Psoas muscle (tissue), 8 donors: ENCODE data around the gene SMURF2. TPM values are rescaled to one million over a fixed set of nuclear protein-coding genes. Genes with fewer than 3 reads are reported as not detected.

Source experiments
- ATAC-seq, 4 donors: fragments of 200-7000 bp; cut with Tn5 transposase; one replicate each; pipeline ENCODE4 v1.9.1; 2020; ENCODE audit warnings: moderate library complexity in 3 of 4, mild to moderate bottlenecking in 2 of 4
- DNase-seq, 2 donors: peaks; one replicate each; pipeline ENCODE4 v3.0.0-alpha.2; 2020
- H3K27ac ChIP-seq: fragments of 200-600 bp; one replicate; pipeline ENCODE4 v1.8.0; 2022
- H3K27me3 ChIP-seq, 3 donors: fragments of 200-600 bp in 1 of 3; one replicate each; pipeline versions ENCODE4 v1.6.1 to v1.8.0; 2013 to 2022; ENCODE audit warnings: low read length in 2 of 3, mild to moderate bottlenecking in 2 of 3, moderate library complexity in 1 of 3; ENCODE audit not compliant: insufficient read depth in 3 of 3
- H3K36me3 ChIP-seq, 2 donors: fragments of 200-600 bp in 1 of 2; one replicate each; pipeline versions ENCODE4 v1.6.1 to v1.8.0; 2013 to 2022; ENCODE audit warnings: low read depth in 1 of 2, mild to moderate bottlenecking in 1 of 2, moderate library complexity in 1 of 2; ENCODE audit not compliant: insufficient read depth in 1 of 2
- H3K4me1 ChIP-seq: fragments of 200-600 bp; one replicate; pipeline ENCODE4 v1.8.0; 2022
- H3K4me3 ChIP-seq: fragments of 200-600 bp; one replicate; pipeline ENCODE4 v1.8.0; 2022; ENCODE audit warnings: mild to moderate bottlenecking
- H3K9me3 ChIP-seq: fragments of 200-600 bp; one replicate; pipeline ENCODE4 v1.8.0; 2022
- CTCF ChIP-seq: fragments of 200-600 bp; IDR thresholded peaks from one replicate; pipeline ENCODE4 v1.8.0; 2022; ENCODE audit warnings: antibody characterized with exemption
- WGBS, 3 donors: extraction: QIAGEN DNeasy Blood & Tissue Kit; methylation state at CpG; one replicate each; pipeline versions ENCODE4 v1.1.6 to v1.1.7; 2013; 5-methylcytosine and 5-hydroxymethylcytosine counted together
- intact Hi-C, 2 donors: fragments of 100-400 bp; cut with DNase I; formaldehyde crosslinking; loops; one replicate each; pipeline versions ENCODE4 v1.11.0 to v1.14.2; 2022
- polyA plus RNA-seq, 3 donors: library from polyadenylated mRNA; stranded (reverse); fragments of 200-250 nt; gene quantifications; one replicate each; pipeline ENCODE4 v1.2.3, GENCODE V29; 2013
- total RNA-seq, 4 donors: library from RNA; stranded (reverse); fragmentation: NEBNext Ultra II Directional in 2 of 4; extraction: Animal tissue kit (Norgen Biotek cat#: 25700) in 2 of 4; gene quantifications; one replicate each; pipeline versions ENCODE4 v1.2.1 to v1.2.4, GENCODE V29; 2021 to 2023
- donor health status: healthy with polysubstance abuse.
- donor health status: DM: no; HTN: no; CAD: no; lungs with moderate emphysema.
- donor health status: Bipolar disorder and iron deficiency.
- donor health status: healthy.
- donor health status: DM: yes; HTN: yes; CAD: no.
- donor health status: DM: no; HTN: no; CAD: no.
- donor health status: DM: no; HTN: no; CAD: no.
- donor health status: DM: yes; HTN: yes; CAD: no.

Gene SMURF2
- total and polyA plus RNA-seq, 7 donors: 4.3 to 12.0 (median 8.3) TPM

GRCh38 chr17:64544742-64545141, 117.4 kb downstream of the SMURF2 start:
- ATAC-seq: no peak
- no peak for TF ChIP-seq CTCF
- Histone ChIP-seq H3K4me1 (no peaks in the 10 kb centered on the region), H3K27ac (no peak overlapping the region), H3K9me3 (no peaks in the 10 kb centered on the region), H3K4me3 (no peak overlapping the region), H3K27me3 (no peaks in the 10 kb centered on the region), H3K36me3 (peaks cover 10 to 93% of the 10 kb centered on the region in 2 donors)
- no peak for DNase-seq
- intact Hi-C loops: no loop called here
- 95 to 99% (median 97%) methylated on average over 2 of the region's 2 CpGs for WGBS, 3 donors

GRCh38 chr17:64540118-64540776, 121.9 kb downstream of the SMURF2 start:
- TF ChIP-seq CTCF: no peak
- ATAC-seq (peak in 1 of 4 donors; percentile 19), DNase-seq (no peak)
- no peaks in the 10 kb centered on the region for H3K4me1 ChIP-seq
- H3K36me3 ChIP-seq: peaks cover 13 to 97% of the 10 kb centered on the region in 2 donors
- WGBS, 3 donors: 91 to 95% (median 94%) methylated on average over 5 of the region's 5 CpGs
- H3K4me3 ChIP-seq: no peak overlapping the region
- H3K27ac ChIP-seq: no peak overlapping the region
- H3K9me3 ChIP-seq: no peaks in the 10 kb centered on the region
- H3K27me3 ChIP-seq: no peaks in the 10 kb centered on the region
- intact Hi-C loops: no loop called here

- intact Hi-C loops: loop anchor here in 1 of 2 donors (10.0 kb wide), 1 partner anchor 116 kb away; no protein-coding TSS in a partner anchor
- no peaks in the 10 kb centered on the region for H3K27me3 ChIP-seq
- no peaks in the 10 kb centered on the region for H3K9me3 ChIP-seq
- no peaks in the 10 kb centered on the region for H3K4me1 ChIP-seq
- H3K4me3 ChIP-seq: no peak overlapping the region
- ATAC-seq: no peak
- WGBS, 3 donors: 82 to 87% (median 85%) methylated on average over 7 of the region's 7 CpGs
- no peak overlapping the region for H3K27ac ChIP-seq
- no peak for DNase-seq
- H3K36me3 ChIP-seq: peaks cover 13 to 97% of the 10 kb centered on the region in 2 donors
- TF ChIP-seq CTCF: no peak
These were observed 123.5 kb downstream of the SMURF2 start for GRCh38 chr17:64538508-64539130.

GRCh38 chr17:64537488-64537887, 124.6 kb downstream of the SMURF2 start:
- H3K27me3 ChIP-seq: no peaks in the 10 kb centered on the region
- WGBS, 3 donors: 62 to 75% (median 74%) methylated on average over 5 of the region's 5 CpGs
- intact Hi-C loops: loop anchor here in 1 of 2 donors (10.0 kb wide), 1 partner anchor 117 kb away; no protein-coding TSS in a partner anchor
- no peak for DNase-seq
- H3K4me1 ChIP-seq: no peaks in the 10 kb centered on the region
- no peak for TF ChIP-seq CTCF
- no peaks in the 10 kb centered on the region for H3K9me3 ChIP-seq
- no peak overlapping the region for H3K4me3 ChIP-seq
- no peak for ATAC-seq
- H3K27ac ChIP-seq: no peak overlapping the region
- H3K36me3 ChIP-seq: peaks cover 15 to 97% of the 10 kb centered on the region in 2 donors
